ENCODE data around the gene ENG. TPM values are rescaled to one million over a fixed set of nuclear protein-coding genes. Genes with fewer than 3 reads are reported as not detected.

Gene ENG
- total RNA-seq, 1 donor from 2014 or later: 243 TPM

Small RNA genes within 50 kb of the gene (microRNA-seq; reads per million reads assigned to microRNA genes)
- gene MIR2861 (ENCODE audit: borderline number of aligned reads): 2.2 reads per million
- gene MIR3960 (ENCODE audit: borderline number of aligned reads): not detected
- gene MIR4672 (ENCODE audit: borderline number of aligned reads): not detected

Other genes starting within 250 kb of the ENG start
- gene STXBP1, start 242.4 kb downstream of the ENG start, total RNA-seq: 77.0 TPM
- gene CFAP157, start 147.7 kb downstream of the ENG start, total RNA-seq: 0.19 TPM
- 21.3 TPM for gene PTRH1, start 139.0 kb downstream of the ENG start, total RNA-seq
- gene TTC16, start 138.6 kb downstream of the ENG start, total RNA-seq: not detected
- gene TOR2A, start 119.4 kb downstream of the ENG start, total RNA-seq: 8.6 TPM
- 28.1 TPM for gene SH2D3C, start 76.0 kb downstream of the ENG start, total RNA-seq
- gene CDK9, start 68.6 kb downstream of the ENG start, total RNA-seq: 105 TPM
- gene FPGS, start 51.8 kb downstream of the ENG start, total RNA-seq: 108 TPM
- gene AK1, start 23.0 kb upstream of the ENG start, total RNA-seq: 68.3 TPM
- gene ST6GALNAC6, start 44.9 kb upstream of the ENG start, total RNA-seq: 109 TPM
- 40.0 TPM for gene ST6GALNAC4, start 62.4 kb upstream of the ENG start, total RNA-seq
- gene PIP5KL1, start 76.1 kb upstream of the ENG start, total RNA-seq: 2.2 TPM
- 20.9 TPM for gene DPM2, start 83.2 kb upstream of the ENG start, total RNA-seq
- gene EEIG1, start 126.3 kb upstream of the ENG start, total RNA-seq: 12.8 TPM
- 5.7 TPM for gene NAIF1, start 212.7 kb upstream of the ENG start, total RNA-seq
- 89.5 TPM for gene SLC25A25, start 213.6 kb upstream of the ENG start, total RNA-seq